Esophagus squamous epithelium (tissue), 5 donors: ENCODE measurements around the gene CYP17A1. TPM values are rescaled to one million over a fixed set of nuclear protein-coding genes. Genes with fewer than 3 reads are reported as not detected.

Experiments
- DNase-seq: peaks from one replicate; lab custom pipeline; 2025; lab: John Stamatoyannopoulos, UW
- H3K27ac ChIP-seq, 4 donors: fragments of 200-600 bp; sonication (generic); one replicate each; pipeline ENCODE4 v1.5.1; 2016 to 2019; ENCODE audit warnings: mild to moderate bottlenecking in 1 of 4
- H3K27me3 ChIP-seq, 4 donors: fragments of 200-600 bp; sonication (generic); 1 replicate in 3 of 4; 2 replicates in 1 of 4; pipeline versions ENCODE4 v1.5.1 to v1.6.0; 2017 to 2021; ENCODE audit warnings: antibody characterized with exemption in 1 of 4
- H3K36me3 ChIP-seq, 3 donors: fragments of 200-600 bp; sonication (generic); one replicate each; pipeline ENCODE4 v1.5.1; 2016 to 2019
- H3K4me1 ChIP-seq, 3 donors: fragments of 200-600 bp; sonication (generic); one replicate each; pipeline ENCODE4 v1.5.1; 2017 to 2019
- H3K4me3 ChIP-seq, 4 donors: fragments of 200-600 bp; sonication (generic); 1 replicate in 3 of 4; 2 replicates in 1 of 4; pipeline ENCODE4 v1.5.1; 2016 to 2019; ENCODE audit warnings: mild to moderate bottlenecking in 2 of 4, moderate library complexity in 1 of 4
- H3K9me3 ChIP-seq, 3 donors: fragments of 200-600 bp; sonication (generic); one replicate each; pipeline ENCODE4 v1.5.1; 2016 to 2019
- CTCF ChIP-seq, 6 experiments: fragments of 450-650 bp in 4 of 6; fragments of 200-600 bp in 2 of 6; sonication (generic) in 2 of 6; IDR thresholded peaks; one replicate each; pipeline ENCODE4 v1.5.1; 2016 to 2019; ENCODE audit warnings: antibody characterized with exemption in 6 of 6, mild to moderate bottlenecking in 4 of 6, moderate library complexity in 4 of 6
- POLR2A ChIP-seq, 4 donors: fragments of 450-650 bp; IDR thresholded peaks; one replicate each; pipeline ENCODE4 v1.6.1; 2017; ENCODE audit warnings: antibody characterized with exemption in 4 of 4, mild to moderate bottlenecking in 4 of 4, moderate library complexity in 3 of 4
- WGBS, 2 donors: methylation state at CpG; one replicate each; pipeline ENCODE4 v1.1.5; 2018; 5-methylcytosine and 5-hydroxymethylcytosine counted together
- intact Hi-C: fragments of 100-400 bp; cut with DNase I; formaldehyde crosslinking; loops from one replicate; pipeline ENCODE4 v1.15.0; 2022
- total RNA-seq, 4 donors: library from RNA; depleted of rRNA; stranded (reverse); fragments of >200 nt; gene quantifications; one replicate each; pipeline ENCODE4 v1.1.0, GENCODE V29; 2016
- donor health status: DM: yes; HTN: yes; CAD: no.

CYP17A1 gene, protein sequence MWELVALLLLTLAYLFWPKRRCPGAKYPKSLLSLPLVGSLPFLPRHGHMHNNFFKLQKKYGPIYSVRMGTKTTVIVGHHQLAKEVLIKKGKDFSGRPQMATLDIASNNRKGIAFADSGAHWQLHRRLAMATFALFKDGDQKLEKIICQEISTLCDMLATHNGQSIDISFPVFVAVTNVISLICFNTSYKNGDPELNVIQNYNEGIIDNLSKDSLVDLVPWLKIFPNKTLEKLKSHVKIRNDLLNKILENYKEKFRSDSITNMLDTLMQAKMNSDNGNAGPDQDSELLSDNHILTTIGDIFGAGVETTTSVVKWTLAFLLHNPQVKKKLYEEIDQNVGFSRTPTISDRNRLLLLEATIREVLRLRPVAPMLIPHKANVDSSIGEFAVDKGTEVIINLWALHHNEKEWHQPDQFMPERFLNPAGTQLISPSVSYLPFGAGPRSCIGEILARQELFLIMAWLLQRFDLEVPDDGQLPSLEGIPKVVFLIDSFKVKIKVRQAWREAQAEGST
- not detected for total RNA-seq

DNA sequence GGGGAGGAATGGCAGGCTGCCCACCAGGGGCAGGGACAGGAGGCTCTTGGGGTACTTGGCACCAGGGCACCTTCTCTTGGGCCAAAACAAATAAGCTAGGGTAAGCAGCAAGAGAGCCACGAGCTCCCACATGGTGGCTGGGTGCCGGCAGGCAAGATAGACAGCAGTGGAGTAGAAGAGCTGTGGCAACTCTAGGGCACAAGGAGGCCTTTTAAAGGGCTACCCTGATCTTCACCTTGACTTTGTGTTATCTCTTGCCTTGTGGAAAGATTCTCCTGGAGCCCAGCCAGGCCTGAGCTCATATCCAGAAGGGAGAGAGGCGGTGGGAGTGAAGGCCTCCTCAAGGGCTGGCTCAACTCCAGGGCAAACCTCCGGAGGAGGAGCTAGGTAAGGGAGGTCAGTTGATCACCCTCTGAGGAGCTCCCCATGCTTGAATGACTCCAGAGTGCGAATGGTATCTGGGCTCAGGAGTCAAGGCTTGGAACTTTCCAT is at the start of gene CYP17A1:
TSS of gene CYP17A1 (minus strand) at position 184 of the 492 bp plus-strand sequence. CDS start at position 132, 52 bp downstream.
- 77 to 83% methylated on average over 4 to 5 of the region's 5 CpGs for WGBS, 2 donors
- Histone ChIP-seq H3K4me3 (no peak within 1 kb of the TSS), H3K4me1 (peaks cover 0 to 18% (median 0%) of the 10 kb centered on the region in 3 donors), H3K9me3 (peaks cover 0 to 9% (median 0%) of the 10 kb centered on the region in 3 donors), H3K27ac (no peak within 1 kb of the TSS), H3K27me3 (peaks cover 0 to 29% (median 0%) of the 10 kb centered on the region in 4 donors), H3K36me3 (no peaks in the 10 kb centered on the region)
- DNase-seq, result no peak
- TF ChIP-seq POLR2A (IDR thresholded peaks at IDR 0.05), result no peak
- intact Hi-C loops, result loop anchor here (5.0 to 10.0 kb wide), 2 partner anchors 65 to 228 kb away; no protein-coding TSS in a partner anchor

- no peaks in the 10 kb centered on the region for H3K9me3 ChIP-seq
- TF ChIP-seq CTCF (IDR thresholded peaks at IDR 0.05) (no peak), POLR2A (IDR thresholded peaks at IDR 0.05) (no peak)
- intact Hi-C loops, result no loop called here
- no peak overlapping the region for H3K4me3 ChIP-seq
- no peaks in the 10 kb centered on the region for H3K27me3 ChIP-seq
- no peak overlapping the region for H3K27ac ChIP-seq
- no peaks in the 10 kb centered on the region for H3K4me1 ChIP-seq
- 88 to 91% methylated on average over 2 of the region's 2 CpGs for WGBS, 2 donors
- peaks cover 0 to 16% (median 0%) of the 10 kb centered on the region in 3 donors for H3K36me3 ChIP-seq
- DNase-seq, result no peak
Measured at GRCh38 chr10:102880256-102880655, 43.0 kb upstream of the CYP17A1 start.

GRCh38 chr10:102878629-102879028 is 41.4 kb upstream of the CYP17A1 start:
- Histone ChIP-seq H3K9me3 (no peaks in the 10 kb centered on the region), H3K36me3 (peaks cover 0 to 16% (median 0%) of the 10 kb centered on the region in 3 donors), H3K27me3 (no peaks in the 10 kb centered on the region), H3K4me3 (no peak overlapping the region), H3K4me1 (no peaks in the 10 kb centered on the region), H3K27ac (no peak overlapping the region)
- DNase-seq, result no peak
- intact Hi-C loops, result no loop called here
- TF ChIP-seq POLR2A (IDR thresholded peaks at IDR 0.05) (no peak), CTCF (IDR thresholded peaks at IDR 0.05) (no peak)
- 55 to 67% methylated on average over 4 of the region's 4 CpGs for WGBS, 2 donors

DNA sequence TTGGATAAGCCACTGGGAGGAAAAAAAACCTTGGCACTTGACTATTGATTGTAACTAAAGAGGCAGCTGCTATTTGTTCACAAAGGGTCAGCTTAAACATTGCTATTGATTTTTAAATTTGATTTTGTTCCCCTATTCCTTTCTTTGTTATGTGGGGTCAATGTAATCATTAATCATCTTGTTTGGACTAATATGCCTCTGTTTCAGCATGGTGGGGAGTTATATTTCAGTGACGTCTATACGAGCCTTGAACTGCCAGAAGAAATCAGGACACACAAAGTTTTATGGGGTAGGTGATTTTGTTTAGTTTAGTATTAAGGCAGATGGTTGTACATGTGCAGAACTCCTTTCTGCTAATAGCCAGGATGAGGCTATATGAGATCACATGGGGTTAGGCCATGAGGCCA is 39.5 kb upstream of the CYP17A1 start:
- intact Hi-C loops, result no loop called here
- TF ChIP-seq CTCF (IDR thresholded peaks at IDR 0.05) (no peak), POLR2A (IDR thresholded peaks at IDR 0.05) (no peak)
- no peaks in the 10 kb centered on the region for H3K27me3 ChIP-seq
- no peaks in the 10 kb centered on the region for H3K4me1 ChIP-seq
- no peak overlapping the region for H3K27ac ChIP-seq
- H3K4me3 ChIP-seq, result no peak overlapping the region
- 80 to 87% methylated on average over 2 of the region's 2 CpGs for WGBS, 2 donors
- no peak for DNase-seq
- H3K36me3 ChIP-seq, result peaks cover 0 to 16% (median 0%) of the 10 kb centered on the region in 3 donors
- H3K9me3 ChIP-seq, result no peaks in the 10 kb centered on the region

DNA sequence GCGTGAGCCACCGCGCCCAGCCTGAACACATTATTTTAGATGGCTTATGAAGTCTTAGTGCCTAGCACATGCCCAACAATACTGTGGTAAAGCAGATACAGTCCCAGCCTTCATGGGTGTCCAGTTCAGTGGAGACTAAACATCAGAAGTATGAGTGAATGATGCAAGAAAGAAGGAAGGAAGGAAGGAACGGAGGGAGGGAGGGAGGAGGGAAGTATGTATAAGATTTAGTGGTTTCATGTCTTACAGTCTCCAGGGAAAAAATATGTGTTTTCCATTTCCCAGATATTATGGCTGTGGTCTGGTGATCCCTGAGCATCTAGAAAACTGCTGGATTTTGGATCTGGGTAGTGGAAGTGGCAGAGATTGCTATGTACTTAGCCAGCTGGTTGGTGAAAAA is 35.0 kb upstream of the CYP17A1 start:
- H3K9me3 ChIP-seq, result no peaks in the 10 kb centered on the region
- 86 to 89% methylated on average over 4 of the region's 4 CpGs for WGBS, 2 donors
- H3K27ac ChIP-seq, result no peak overlapping the region
- no peaks in the 10 kb centered on the region for H3K36me3 ChIP-seq
- no peaks in the 10 kb centered on the region for H3K27me3 ChIP-seq
- peaks cover 0 to 19% (median 7%) of the 10 kb centered on the region in 3 donors for H3K4me1 ChIP-seq
- intact Hi-C loops, result no loop called here
- no peak for DNase-seq
- TF ChIP-seq POLR2A (IDR thresholded peaks at IDR 0.05) (no peak), CTCF (IDR thresholded peaks at IDR 0.05) (no peak)
- H3K4me3 ChIP-seq, result no peak overlapping the region
